CD4-positive, alpha-beta T cell treated with Interleukin-6 at 100 ng/mL for 8 hours (primary cell): ENCODE measurements around the gene PSMG3.
A peak's percentile ranks its signal among the peaks of the same experiment; 100 is the strongest.

Experiments
- DNase-seq: peaks from one replicate; pipeline ENCODE4 v3.0.0-alpha.2; 2020; ENCODE audit warnings: mixed read lengths, low spot score

Gene PSMG3

GRCh38 chr7:1558181-1558811 is 11.5 kb downstream of the PSMG3 start:
- no peak for DNase-seq

- DNase-seq = no peak
Measured at GRCh38 chr7:1557771-1558170, 12.1 kb downstream of the PSMG3 start.

- no peak for DNase-seq
Measured at GRCh38 chr7:1557006-1557405, 12.8 kb downstream of the PSMG3 start.

- DNase-seq = peak; percentile 49
Measured at GRCh38 chr7:1555813-1556543, 13.9 kb downstream of the PSMG3 start, which contains the start of gene TMEM184A. Gene TMEM184A (minus strand): TSS chr7:1556205. CDS start chr7:1555484, 721 bp downstream.

- DNase-seq = no peak
Measured at GRCh38 chr7:1555046-1555812, 14.6 kb downstream of the PSMG3 start.

- no peak for DNase-seq
Measured at GRCh38 chr7:1554333-1555045, 15.3 kb downstream of the PSMG3 start.

GRCh38 chr7:1553512-1554210 is 16.2 kb downstream of the PSMG3 start:
- no peak for DNase-seq

GRCh38 chr7:1552200-1552599 is 17.6 kb downstream of the PSMG3 start:
- DNase-seq = no peak

GRCh38 chr7:1550846-1551155 is 19.0 kb downstream of the PSMG3 start:
- DNase-seq = no peak

- no peak for DNase-seq
Measured at GRCh38 chr7:1550005-1550845, 19.6 kb downstream of the PSMG3 start.

GRCh38 chr7:1549357-1550004 is 20.4 kb downstream of the PSMG3 start:
- DNase-seq = no peak

- no peak for DNase-seq
Measured at GRCh38 chr7:1548944-1549343, 20.9 kb downstream of the PSMG3 start.

GRCh38 chr7:1548438-1548831 is 21.4 kb downstream of the PSMG3 start:
- no peak for DNase-seq

GRCh38 chr7:1547777-1548437 is 21.9 kb downstream of the PSMG3 start:
- no peak for DNase-seq

GRCh38 chr7:1546909-1547776 is 22.7 kb downstream of the PSMG3 start:
- no peak for DNase-seq

- DNase-seq = no peak
Measured at GRCh38 chr7:1546274-1546908, 23.4 kb downstream of the PSMG3 start.

- DNase-seq = no peak
Measured at GRCh38 chr7:1545417-1546246, 24.2 kb downstream of the PSMG3 start.
